ENCODE results near the gene FAM241A.
A peak's percentile ranks its signal among the peaks of the same experiment; 100 is the strongest.
"Not testable (repeated sequence)": the region's sequence is repeated elsewhere in the genome, so short reads cannot be mapped to it uniquely, and the experiment has no call there.

Gene FAM241A

GRCh38 chr4:112145326-112145789 lies at the start of gene FAM241A:
TSS of gene FAM241A (plus strand) at chr4:112145454. CDS start at chr4:112145581, 127 bp downstream.
- peak; percentile 88 for DNase-seq

GRCh38 chr4:112098841-112099530 lies 46.3 kb upstream of the FAM241A start:
- no peak for DNase-seq

GRCh38 chr4:112099701-112100297 lies 45.5 kb upstream of the FAM241A start:
- no peak for DNase-seq

GRCh38 chr4:112102875-112103370 lies 42.3 kb upstream of the FAM241A start:
- DNase-seq, result no peak

GRCh38 chr4:112105201-112105969 lies 39.9 kb upstream of the FAM241A start:
- no peak for DNase-seq

GRCh38 chr4:112109360-112110058 lies 35.7 kb upstream of the FAM241A start:
- DNase-seq, result no peak

- no peak for DNase-seq
Observed at GRCh38 chr4:112110059-112110425, 35.2 kb upstream of the FAM241A start.

GRCh38 chr4:112111306-112111705 lies 33.9 kb upstream of the FAM241A start:
- no peak for DNase-seq

- DNase-seq, result not testable (repeated sequence)
Observed at GRCh38 chr4:112112095-112112494, 33.2 kb upstream of the FAM241A start.

- DNase-seq, result no peak
Observed at GRCh38 chr4:112112590-112113170, 32.6 kb upstream of the FAM241A start.

- DNase-seq, result no peak
Observed at GRCh38 chr4:112113864-112114263, 31.4 kb upstream of the FAM241A start.

- no peak for DNase-seq
Observed at GRCh38 chr4:112114452-112114851, 30.8 kb upstream of the FAM241A start.

- DNase-seq, result no peak
Observed at GRCh38 chr4:112118742-112119352, 26.4 kb upstream of the FAM241A start.

GRCh38 chr4:112119353-112119783 lies 25.9 kb upstream of the FAM241A start:
- DNase-seq, result no peak

GRCh38 chr4:112120021-112120420 lies 25.2 kb upstream of the FAM241A start:
- DNase-seq, result no peak

GRCh38 chr4:112125416-112125815 lies 19.8 kb upstream of the FAM241A start:
- DNase-seq, result no peak

- no peak for DNase-seq
Observed at GRCh38 chr4:112127048-112127637, 18.1 kb upstream of the FAM241A start.

- no peak for DNase-seq
Observed at GRCh38 chr4:112127803-112128202, 17.5 kb upstream of the FAM241A start.

- DNase-seq, result no peak
Observed at GRCh38 chr4:112128452-112128851, 16.8 kb upstream of the FAM241A start.

- DNase-seq, result no peak
Observed at GRCh38 chr4:112130906-112131305, 14.3 kb upstream of the FAM241A start.

GRCh38 chr4:112136551-112136950 lies 8.7 kb upstream of the FAM241A start:
- no peak for DNase-seq

- no peak for DNase-seq
Observed at GRCh38 chr4:112138538-112138937, 6.7 kb upstream of the FAM241A start.
